Astrocyte of the cerebellum (primary cell): ENCODE results near the gene TAF8.

Experiments
- DNase-seq: peaks from one replicate; pipeline ENCODE4 v3.0.0-alpha.2; 2011; ENCODE audit warnings: low read depth
- H3K4me3 ChIP-seq: 2 replicates; pipeline ENCODE4 v1.5.1; 2011; ENCODE audit warnings: mild to moderate bottlenecking, low read depth, low read length, moderate library complexity
- in situ Hi-C: cut with HindIII; loops from 2 replicates; pipeline ENCODE4 v1.10.0; 2017; ENCODE audit warnings: low sequenced_read_pairs
- TF ChIP-seq, protein P1 (sequence below): IDR thresholded peaks from 2 replicates; pipeline ENCODE4 v1.5.1; 2012; ENCODE audit warnings: low read length, low read depth, moderate library complexity, mild to moderate bottlenecking; ENCODE audit errors: missing control alignments

The TAF8 gene

GRCh38 chr6:42040856-42041480 is 9.4 kb upstream of the TAF8 start:
- TF ChIP-seq, protein P1, sequence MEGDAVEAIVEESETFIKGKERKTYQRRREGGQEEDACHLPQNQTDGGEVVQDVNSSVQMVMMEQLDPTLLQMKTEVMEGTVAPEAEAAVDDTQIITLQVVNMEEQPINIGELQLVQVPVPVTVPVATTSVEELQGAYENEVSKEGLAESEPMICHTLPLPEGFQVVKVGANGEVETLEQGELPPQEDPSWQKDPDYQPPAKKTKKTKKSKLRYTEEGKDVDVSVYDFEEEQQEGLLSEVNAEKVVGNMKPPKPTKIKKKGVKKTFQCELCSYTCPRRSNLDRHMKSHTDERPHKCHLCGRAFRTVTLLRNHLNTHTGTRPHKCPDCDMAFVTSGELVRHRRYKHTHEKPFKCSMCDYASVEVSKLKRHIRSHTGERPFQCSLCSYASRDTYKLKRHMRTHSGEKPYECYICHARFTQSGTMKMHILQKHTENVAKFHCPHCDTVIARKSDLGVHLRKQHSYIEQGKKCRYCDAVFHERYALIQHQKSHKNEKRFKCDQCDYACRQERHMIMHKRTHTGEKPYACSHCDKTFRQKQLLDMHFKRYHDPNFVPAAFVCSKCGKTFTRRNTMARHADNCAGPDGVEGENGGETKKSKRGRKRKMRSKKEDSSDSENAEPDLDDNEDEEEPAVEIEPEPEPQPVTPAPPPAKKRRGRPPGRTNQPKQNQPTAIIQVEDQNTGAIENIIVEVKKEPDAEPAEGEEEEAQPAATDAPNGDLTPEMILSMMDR = no peak
- DNase-seq = no peak
- no peak overlapping the region for H3K4me3 ChIP-seq
- in situ Hi-C loops = no loop called here

DNA sequence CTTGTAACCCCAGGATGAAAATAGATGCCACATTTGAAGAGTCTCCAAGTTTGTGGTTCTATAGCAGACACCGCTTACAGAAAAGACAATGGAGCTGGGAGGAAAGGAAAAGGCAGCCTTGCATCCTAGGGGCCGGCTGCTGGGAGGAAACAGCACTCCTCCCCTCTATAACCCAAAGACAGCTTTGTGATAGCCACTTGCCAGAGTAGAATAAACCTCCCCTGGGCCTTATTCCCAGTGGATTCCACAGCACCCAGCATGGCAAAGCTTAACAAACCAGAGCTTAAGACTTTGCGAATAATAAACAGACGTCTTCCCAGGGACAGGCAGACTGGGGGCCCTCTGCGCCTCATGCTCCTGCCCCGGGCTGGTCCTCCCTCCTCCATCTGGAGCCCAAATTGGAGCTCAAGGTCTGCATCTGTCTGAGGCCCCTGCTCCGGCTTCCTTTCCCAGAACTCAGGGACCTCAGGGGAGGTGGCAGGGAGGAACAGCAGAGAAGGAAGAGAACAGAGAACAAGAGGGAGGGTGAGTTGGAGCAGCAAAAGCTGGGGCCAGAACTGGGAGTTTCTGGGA is 8.8 kb upstream of the TAF8 start:
- in situ Hi-C loops = no loop called here
- H3K4me3 ChIP-seq = no peak overlapping the region
- TF ChIP-seq, protein P1 = no peak
- DNase-seq = no peak

DNA sequence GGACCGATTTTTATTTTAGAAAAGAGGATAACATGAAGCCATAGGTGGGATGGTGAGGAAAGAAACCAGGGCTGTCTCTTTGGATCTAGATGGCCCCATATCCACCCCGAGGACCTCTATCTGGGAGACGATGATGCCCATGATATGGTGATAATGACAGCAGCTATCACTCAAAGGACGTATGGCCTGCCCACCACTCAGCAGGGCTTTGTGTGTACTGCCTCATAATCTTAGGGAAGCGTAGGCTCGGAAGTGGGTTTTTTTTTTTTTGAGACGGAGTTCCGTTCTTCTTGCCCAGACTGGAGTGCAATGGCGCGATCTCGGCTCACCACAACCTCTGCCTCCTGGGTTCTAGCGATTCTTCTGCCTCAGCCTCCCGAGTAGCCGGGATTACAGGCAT is 8.2 kb upstream of the TAF8 start:
- in situ Hi-C loops = no loop called here
- TF ChIP-seq, protein P1 = no peak
- no peak overlapping the region for H3K4me3 ChIP-seq
- DNase-seq = no peak

- TF ChIP-seq, protein P1 = peak; percentile 97
- no peak overlapping the region for H3K4me3 ChIP-seq
- DNase-seq = no peak
- in situ Hi-C loops = no loop called here
Observed at GRCh38 chr6:42043787-42044475, 6.4 kb upstream of the TAF8 start.

DNA sequence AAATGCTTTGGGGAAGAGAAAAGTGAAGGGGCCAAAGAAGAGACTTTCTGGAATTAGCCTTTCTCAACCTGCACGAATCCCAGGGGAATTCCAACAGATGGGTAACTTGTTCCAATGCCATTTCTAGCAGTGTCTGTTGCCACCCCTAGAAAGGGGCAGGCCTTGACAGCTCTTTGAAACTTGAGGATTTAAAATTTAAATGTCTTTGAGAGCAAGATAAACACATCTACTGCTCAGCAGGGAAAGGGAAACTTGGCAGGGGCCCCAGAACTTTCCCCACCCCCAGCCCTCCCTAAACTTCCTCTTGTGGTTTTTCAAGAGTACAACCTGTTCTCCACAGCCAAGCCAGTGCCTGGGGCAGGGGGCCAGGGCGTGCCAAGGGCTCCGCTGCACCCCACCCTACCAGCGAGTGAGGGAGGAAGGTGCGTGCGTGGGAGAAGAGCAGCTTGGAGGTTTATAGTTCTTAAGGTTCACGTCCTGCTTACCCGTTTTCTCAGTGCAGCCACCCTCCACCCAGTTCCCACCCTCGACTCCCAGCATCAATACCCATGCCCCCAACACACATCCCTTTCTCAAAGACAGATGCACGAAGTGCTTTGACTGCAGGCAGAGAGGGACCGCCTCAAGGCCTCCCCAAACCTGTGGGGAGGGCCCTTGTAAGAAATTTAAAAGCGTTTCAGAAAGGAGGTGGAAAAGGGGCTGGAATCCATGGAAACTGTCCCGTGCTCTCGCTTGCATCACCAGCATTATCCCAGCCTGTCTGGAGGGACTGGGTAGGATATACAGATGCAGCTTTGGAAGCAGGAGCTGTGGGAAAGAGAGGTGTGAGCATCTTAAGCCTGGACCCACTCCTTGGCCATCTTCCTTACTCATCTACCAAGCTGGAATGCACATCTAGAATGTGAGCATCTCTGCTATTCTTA is 4.5 kb upstream of the TAF8 start:
- in situ Hi-C loops = no loop called here
- H3K4me3 ChIP-seq = peak overlapping the region; percentile 19
- TF ChIP-seq, protein P1 = no peak
- peak; percentile 81 for DNase-seq

GRCh38 chr6:42046464-42047212 is 3.7 kb upstream of the TAF8 start:
- in situ Hi-C loops = no loop called here
- no peak for DNase-seq
- TF ChIP-seq, protein P1 = no peak
- H3K4me3 ChIP-seq = peak overlapping the region; percentile 70
